AG10803 (cell line): Measurements from ENCODE around the gene GP1BB.

Source experiments
- DNase-seq: peaks from one replicate; pipeline ENCODE4 v3.0.0; 2010; ENCODE audit warnings: low read depth
- H3K4me3 ChIP-seq: 2 replicates; pipeline ENCODE4 v1.5.1; 2011; ENCODE audit warnings: mild to moderate bottlenecking, low read length, control low read depth
- TF ChIP-seq, protein P1 (sequence below): conservative IDR thresholded peaks from 2 replicates; pipeline ENCODE4 v1.5.1; 2011; ENCODE audit warnings: mild to moderate bottlenecking, low read length, control low read depth, inconsistent platforms

Gene GP1BB

GRCh38 chr22:19720150-19720827 lies 3.0 kb upstream of the GP1BB start:
- TF ChIP-seq, protein P1, sequence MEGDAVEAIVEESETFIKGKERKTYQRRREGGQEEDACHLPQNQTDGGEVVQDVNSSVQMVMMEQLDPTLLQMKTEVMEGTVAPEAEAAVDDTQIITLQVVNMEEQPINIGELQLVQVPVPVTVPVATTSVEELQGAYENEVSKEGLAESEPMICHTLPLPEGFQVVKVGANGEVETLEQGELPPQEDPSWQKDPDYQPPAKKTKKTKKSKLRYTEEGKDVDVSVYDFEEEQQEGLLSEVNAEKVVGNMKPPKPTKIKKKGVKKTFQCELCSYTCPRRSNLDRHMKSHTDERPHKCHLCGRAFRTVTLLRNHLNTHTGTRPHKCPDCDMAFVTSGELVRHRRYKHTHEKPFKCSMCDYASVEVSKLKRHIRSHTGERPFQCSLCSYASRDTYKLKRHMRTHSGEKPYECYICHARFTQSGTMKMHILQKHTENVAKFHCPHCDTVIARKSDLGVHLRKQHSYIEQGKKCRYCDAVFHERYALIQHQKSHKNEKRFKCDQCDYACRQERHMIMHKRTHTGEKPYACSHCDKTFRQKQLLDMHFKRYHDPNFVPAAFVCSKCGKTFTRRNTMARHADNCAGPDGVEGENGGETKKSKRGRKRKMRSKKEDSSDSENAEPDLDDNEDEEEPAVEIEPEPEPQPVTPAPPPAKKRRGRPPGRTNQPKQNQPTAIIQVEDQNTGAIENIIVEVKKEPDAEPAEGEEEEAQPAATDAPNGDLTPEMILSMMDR: no peak
- no peak for DNase-seq
- H3K4me3 ChIP-seq: no peak overlapping the region

- no peak overlapping the region for H3K4me3 ChIP-seq
- DNase-seq: no peak
- TF ChIP-seq, protein P1: no peak
These were observed 2.4 kb upstream of the GP1BB start for GRCh38 chr22:19720999-19721329.

DNA sequence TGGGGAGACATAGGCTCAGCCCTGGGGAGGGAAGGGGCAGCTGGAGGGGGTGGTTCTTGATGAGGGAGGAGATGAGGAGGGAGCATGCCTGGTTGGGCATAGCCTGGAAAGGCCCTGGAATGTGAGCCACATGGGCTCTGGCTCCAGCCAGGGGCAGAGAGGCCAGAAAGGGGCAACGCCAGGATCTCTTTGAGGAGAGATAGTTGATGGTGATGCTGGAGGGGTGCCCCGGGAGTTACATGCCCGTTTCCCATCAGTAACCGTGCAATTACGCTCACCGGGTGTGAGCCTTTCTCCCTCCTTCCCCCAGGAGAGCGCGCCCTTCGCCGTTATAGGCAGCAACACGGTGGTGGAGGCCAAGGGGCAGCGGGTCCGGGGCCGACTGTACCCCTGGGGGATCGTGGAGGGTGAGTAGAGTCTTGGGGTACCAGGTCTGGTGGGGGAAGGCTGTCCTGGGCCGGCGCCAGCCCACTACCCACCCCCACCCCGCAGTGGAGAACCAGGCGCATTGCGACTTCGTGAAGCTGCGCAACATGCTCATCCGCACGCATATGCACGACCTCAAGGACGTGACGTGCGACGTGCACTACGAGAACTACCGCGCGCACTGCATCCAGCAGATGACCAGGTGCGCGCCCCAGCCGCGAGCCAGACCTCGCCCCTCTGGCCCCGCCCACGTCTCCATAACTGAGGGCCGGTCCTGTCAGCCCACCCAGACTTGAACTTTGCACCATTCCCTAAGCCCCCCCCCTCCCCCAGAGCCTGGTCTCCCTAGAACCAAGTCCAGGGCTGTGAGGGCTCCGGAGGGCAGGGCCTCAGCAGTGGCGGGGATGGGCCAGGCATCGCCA lies 1.8 kb upstream of the GP1BB start:
- no peak for DNase-seq
- TF ChIP-seq, protein P1: no peak
- H3K4me3 ChIP-seq: no peak overlapping the region

GRCh38 chr22:19722178-19722981 lies 959 bp upstream of the GP1BB start:
- DNase-seq: no peak
- TF ChIP-seq, protein P1: no peak
- no peak overlapping the region for H3K4me3 ChIP-seq

DNA sequence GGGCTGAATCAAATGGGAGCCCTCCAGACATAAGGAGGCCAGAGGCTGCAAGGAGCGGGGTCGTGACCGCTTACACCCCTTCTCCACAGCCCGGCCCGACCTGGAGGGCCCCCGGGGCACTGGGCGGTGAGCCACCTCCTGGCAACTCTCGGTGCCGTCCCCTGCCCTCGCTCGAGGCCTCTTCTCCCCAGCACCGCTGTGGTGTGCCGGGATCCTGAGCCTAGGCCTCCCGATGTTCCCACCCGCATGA lies 432 bp upstream of the GP1BB start:
- no peak for DNase-seq
- TF ChIP-seq, protein P1: no peak
- H3K4me3 ChIP-seq: no peak overlapping the region

DNA sequence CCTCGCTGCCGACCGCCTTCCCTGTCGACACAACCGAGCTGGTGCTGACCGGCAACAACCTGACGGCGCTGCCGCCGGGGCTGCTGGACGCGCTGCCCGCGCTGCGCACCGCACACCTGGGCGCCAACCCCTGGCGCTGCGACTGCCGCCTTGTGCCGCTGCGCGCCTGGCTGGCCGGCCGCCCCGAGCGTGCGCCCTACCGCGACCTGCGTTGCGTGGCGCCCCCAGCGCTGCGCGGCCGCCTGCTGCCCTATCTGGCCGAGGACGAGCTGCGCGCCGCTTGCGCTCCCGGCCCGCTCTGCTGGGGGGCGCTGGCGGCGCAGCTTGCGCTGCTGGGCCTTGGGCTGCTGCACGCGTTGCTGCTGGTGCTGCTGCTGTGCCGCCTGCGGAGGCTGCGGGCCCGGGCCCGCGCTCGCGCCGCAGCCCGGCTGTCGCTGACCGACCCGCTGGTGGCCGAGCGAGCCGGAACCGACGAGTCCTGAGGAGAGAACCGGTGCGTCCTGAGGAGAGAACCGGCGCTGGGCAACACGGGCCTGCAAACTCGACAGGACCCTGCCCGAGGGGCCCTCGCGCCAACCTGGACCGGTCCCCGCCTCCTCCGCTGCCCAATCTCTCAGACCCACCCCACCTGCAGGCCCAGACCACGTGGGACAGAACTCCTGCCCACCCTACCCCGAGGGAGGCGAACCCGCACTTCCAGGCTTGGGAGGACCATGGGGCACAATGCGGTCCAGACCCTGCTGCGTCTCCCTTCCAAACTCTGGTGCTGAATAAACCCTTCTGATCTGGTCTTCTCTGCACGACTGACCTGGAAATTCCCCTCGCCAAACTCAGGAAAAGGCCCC lies 866 bp downstream of the GP1BB start:
- no peak overlapping the region for H3K4me3 ChIP-seq
- TF ChIP-seq, protein P1: no peak
- no peak for DNase-seq
